HepG2 (cell line): ENCODE results near the gene CDC6. TPM values are rescaled to one million over a fixed set of nuclear protein-coding genes. Genes with fewer than 3 reads are reported as not detected.

Experiments used
- ZNF713 ChIP-seq: sonication (generic); formaldehyde crosslinking; IDR thresholded peaks from 2 replicates; pipeline ENCODE4 v1.4.0; 2020; ENCODE audit warnings: mild to moderate bottlenecking, missing genetic modification reagents
- polyA plus RNA-seq, 8 experiments: library from polyadenylated mRNA; depleted of rRNA in 3 of 8; stranded (reverse) in 7 of 8; unstranded in 1 of 8; fragments of >200 nt; fragmentation: Illumina TruSeq in 4 of 8; extraction: Trizol in 4 of 8; gene quantifications; 2 replicates each; pipeline versions ENCODE4 v1.2.1 to v1.2.3, GENCODE V29; 2011 to 2016; ENCODE audit warnings: low read depth in 4 of 8, missing spikeins in 1 of 8, mixed read lengths in 1 of 8; ENCODE audit not compliant: insufficient read depth in 1 of 8
- total RNA-seq, 5 experiments: library from RNA; depleted of rRNA; stranded (reverse); fragments of >200 nt; fragmentation: Illumina TruSeq; extraction: Trizol; gene quantifications; 2 replicates each; pipeline ENCODE4 v1.2.3, GENCODE V29; 2016; ENCODE audit warnings: low read depth in 1 of 5
- TF ChIP-seq, protein P1 (sequence below): sonication (generic); formaldehyde crosslinking; IDR thresholded peaks from 2 replicates; pipeline ENCODE4 v1.5.1; 2020; ENCODE audit warnings: mild to moderate bottlenecking, missing genetic modification reagents, moderate library complexity
- TF ChIP-seq, protein P2 (sequence below): sonication (generic); formaldehyde crosslinking; IDR thresholded peaks from 2 replicates; pipeline ENCODE4 v1.5.0; 2020; ENCODE audit warnings: mild to moderate bottlenecking, missing genetic modification reagents, borderline replicate concordance
- TF ChIP-seq, protein P3 (sequence below), 2 experiments: IDR thresholded peaks; 2 replicates each; pipeline ENCODE4 v1.6.1; 2011 to 2012; ENCODE audit warnings: low read length in 2 of 2, borderline replicate concordance in 1 of 2, low read depth in 1 of 2, mild to moderate bottlenecking in 1 of 2, moderate library complexity in 1 of 2
- TF ChIP-seq, protein P4 (sequence below): sonication (generic); formaldehyde crosslinking; IDR thresholded peaks from 2 replicates; pipeline ENCODE4 v1.4.0; 2020; ENCODE audit warnings: missing genetic modification reagents
- TF ChIP-seq, protein P5 (sequence below): sonication (generic); formaldehyde crosslinking; IDR thresholded peaks from 2 replicates; pipeline ENCODE4 v1.5.0; 2020; ENCODE audit warnings: missing genetic modification reagents
- TF ChIP-seq, protein P6 (sequence below): sonication (generic); formaldehyde crosslinking; IDR thresholded peaks from 2 replicates; pipeline ENCODE4 v1.8.1; 2023; ENCODE audit warnings: mild to moderate bottlenecking, missing genetic modification reagents
- TF ChIP-seq, protein P7 (sequence below): sonication (generic); formaldehyde crosslinking; conservative IDR thresholded peaks from 2 replicates; pipeline ENCODE4 v1.8.0; 2022; ENCODE audit warnings: mild to moderate bottlenecking, moderate library complexity, missing genetic modification reagents
- TF ChIP-seq, protein P8 (sequence below): sonication (generic); formaldehyde crosslinking; conservative IDR thresholded peaks from 2 replicates; pipeline ENCODE4 v1.4.0; 2020; ENCODE audit warnings: missing genetic modification reagents

Gene CDC6
- total and polyA plus RNA-seq, 2 of the 13 experiments (the other 11 are each of a cell fraction or from before 2014, with no cell fraction given): 17.4 to 114 TPM

DNA sequence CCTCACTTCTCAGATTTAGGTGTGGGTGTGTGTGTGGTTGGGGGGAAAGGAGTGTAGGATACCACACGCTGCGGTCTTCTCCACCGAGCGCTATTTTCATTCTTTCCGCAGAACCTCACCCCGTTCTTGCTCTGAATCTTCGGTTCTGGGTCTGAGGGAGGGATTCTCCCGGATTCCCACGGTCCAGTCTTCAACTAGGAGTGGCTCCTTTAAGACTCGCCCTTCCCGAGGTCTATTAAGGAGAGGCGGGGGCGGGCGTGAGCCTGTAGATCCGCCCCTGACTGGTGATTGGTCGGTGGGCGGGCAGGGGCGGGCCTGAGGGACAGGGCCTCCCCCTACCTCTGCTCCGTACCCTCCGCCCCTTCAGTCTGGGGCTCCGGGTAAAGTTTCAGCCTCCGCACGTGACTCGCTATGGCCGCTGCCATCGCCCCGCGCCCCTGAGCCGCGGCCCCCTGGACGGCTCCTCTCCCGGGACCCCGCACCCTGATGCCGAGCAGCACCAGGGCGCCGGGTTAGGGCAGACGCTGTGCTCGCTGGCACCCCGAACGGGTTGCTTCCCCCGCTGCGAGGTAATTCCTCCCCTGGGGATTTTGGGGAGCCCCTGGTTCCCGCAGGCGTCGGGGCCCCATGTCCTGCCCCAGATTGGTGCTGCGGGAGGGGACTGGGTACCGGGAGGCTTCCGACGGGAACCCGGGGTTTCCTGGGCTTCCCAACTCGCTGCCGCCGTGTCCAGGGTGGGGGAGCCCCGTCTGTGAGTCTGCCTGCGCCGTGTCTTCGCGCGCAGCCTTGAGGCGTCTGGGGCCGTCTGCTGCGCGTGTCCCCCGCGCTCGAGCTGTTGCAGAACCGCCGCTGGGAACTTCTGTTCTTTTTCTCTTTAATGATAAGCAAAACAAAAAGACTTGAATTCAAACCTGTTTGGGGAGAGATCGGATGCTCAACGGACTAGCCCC is 30.5 kb downstream of the CDC6 start (continued):
- TF ChIP-seq, protein P1, sequence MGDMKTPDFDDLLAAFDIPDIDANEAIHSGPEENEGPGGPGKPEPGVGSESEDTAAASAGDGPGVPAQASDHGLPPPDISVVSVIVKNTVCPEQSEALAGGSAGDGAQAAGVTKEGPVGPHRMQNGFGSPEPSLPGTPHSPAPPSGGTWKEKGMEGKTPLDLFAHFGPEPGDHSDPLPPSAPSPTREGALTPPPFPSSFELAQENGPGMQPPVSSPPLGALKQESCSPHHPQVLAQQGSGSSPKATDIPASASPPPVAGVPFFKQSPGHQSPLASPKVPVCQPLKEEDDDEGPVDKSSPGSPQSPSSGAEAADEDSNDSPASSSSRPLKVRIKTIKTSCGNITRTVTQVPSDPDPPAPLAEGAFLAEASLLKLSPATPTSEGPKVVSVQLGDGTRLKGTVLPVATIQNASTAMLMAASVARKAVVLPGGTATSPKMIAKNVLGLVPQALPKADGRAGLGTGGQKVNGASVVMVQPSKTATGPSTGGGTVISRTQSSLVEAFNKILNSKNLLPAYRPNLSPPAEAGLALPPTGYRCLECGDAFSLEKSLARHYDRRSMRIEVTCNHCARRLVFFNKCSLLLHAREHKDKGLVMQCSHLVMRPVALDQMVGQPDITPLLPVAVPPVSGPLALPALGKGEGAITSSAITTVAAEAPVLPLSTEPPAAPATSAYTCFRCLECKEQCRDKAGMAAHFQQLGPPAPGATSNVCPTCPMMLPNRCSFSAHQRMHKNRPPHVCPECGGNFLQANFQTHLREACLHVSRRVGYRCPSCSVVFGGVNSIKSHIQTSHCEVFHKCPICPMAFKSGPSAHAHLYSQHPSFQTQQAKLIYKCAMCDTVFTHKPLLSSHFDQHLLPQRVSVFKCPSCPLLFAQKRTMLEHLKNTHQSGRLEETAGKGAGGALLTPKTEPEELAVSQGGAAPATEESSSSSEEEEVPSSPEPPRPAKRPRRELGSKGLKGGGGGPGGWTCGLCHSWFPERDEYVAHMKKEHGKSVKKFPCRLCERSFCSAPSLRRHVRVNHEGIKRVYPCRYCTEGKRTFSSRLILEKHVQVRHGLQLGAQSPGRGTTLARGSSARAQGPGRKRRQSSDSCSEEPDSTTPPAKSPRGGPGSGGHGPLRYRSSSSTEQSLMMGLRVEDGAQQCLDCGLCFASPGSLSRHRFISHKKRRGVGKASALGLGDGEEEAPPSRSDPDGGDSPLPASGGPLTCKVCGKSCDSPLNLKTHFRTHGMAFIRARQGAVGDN (CRISPR knock-in tag): peak; percentile 96
- TF ChIP-seq, protein P2, sequence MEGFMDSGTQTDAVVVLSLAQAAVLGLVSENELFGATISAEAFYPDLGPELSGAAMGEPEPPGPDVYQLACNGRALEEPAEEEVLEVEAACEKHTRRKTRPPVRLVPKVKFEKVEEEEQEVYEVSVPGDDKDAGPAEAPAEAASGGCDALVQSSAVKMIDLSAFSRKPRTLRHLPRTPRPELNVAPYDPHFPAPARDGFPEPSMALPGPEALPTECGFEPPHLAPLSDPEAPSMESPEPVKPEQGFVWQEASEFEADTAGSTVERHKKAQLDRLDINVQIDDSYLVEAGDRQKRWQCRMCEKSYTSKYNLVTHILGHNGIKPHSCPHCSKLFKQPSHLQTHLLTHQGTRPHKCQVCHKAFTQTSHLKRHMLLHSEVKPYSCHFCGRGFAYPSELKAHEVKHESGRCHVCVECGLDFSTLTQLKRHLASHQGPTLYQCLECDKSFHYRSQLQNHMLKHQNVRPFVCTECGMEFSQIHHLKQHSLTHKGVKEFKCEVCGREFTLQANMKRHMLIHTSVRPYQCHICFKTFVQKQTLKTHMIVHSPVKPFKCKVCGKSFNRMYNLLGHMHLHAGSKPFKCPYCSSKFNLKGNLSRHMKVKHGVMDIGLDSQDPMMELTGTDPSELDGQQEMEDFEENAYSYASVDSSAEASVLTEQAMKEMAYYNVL: 0 out of 2 replicates have a peak, but pooled peaks have one; percentile 47
- TF ChIP-seq, protein P3, sequence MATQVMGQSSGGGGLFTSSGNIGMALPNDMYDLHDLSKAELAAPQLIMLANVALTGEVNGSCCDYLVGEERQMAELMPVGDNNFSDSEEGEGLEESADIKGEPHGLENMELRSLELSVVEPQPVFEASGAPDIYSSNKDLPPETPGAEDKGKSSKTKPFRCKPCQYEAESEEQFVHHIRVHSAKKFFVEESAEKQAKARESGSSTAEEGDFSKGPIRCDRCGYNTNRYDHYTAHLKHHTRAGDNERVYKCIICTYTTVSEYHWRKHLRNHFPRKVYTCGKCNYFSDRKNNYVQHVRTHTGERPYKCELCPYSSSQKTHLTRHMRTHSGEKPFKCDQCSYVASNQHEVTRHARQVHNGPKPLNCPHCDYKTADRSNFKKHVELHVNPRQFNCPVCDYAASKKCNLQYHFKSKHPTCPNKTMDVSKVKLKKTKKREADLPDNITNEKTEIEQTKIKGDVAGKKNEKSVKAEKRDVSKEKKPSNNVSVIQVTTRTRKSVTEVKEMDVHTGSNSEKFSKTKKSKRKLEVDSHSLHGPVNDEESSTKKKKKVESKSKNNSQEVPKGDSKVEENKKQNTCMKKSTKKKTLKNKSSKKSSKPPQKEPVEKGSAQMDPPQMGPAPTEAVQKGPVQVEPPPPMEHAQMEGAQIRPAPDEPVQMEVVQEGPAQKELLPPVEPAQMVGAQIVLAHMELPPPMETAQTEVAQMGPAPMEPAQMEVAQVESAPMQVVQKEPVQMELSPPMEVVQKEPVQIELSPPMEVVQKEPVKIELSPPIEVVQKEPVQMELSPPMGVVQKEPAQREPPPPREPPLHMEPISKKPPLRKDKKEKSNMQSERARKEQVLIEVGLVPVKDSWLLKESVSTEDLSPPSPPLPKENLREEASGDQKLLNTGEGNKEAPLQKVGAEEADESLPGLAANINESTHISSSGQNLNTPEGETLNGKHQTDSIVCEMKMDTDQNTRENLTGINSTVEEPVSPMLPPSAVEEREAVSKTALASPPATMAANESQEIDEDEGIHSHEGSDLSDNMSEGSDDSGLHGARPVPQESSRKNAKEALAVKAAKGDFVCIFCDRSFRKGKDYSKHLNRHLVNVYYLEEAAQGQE (IDR thresholded peaks at IDR 0.05; ENCODE audit: borderline replicate concordance in 1 of 2, low read depth in 1 of 2, low read length in 2 of 2): no peak
- TF ChIP-seq, protein P4, sequence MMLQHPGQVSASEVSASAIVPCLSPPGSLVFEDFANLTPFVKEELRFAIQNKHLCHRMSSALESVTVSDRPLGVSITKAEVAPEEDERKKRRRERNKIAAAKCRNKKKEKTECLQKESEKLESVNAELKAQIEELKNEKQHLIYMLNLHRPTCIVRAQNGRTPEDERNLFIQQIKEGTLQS: no peak
- TF ChIP-seq, protein P5, sequence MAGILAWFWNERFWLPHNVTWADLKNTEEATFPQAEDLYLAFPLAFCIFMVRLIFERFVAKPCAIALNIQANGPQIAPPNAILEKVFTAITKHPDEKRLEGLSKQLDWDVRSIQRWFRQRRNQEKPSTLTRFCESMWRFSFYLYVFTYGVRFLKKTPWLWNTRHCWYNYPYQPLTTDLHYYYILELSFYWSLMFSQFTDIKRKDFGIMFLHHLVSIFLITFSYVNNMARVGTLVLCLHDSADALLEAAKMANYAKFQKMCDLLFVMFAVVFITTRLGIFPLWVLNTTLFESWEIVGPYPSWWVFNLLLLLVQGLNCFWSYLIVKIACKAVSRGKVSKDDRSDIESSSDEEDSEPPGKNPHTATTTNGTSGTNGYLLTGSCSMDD: no peak; the same call in 1 of the 2 replicates
- TF ChIP-seq, protein P6, sequence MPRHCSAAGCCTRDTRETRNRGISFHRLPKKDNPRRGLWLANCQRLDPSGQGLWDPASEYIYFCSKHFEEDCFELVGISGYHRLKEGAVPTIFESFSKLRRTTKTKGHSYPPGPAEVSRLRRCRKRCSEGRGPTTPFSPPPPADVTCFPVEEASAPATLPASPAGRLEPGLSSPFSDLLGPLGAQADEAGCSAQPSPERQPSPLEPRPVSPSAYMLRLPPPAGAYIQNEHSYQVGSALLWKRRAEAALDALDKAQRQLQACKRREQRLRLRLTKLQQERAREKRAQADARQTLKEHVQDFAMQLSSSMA (CRISPR knock-in tag): peak; percentile 70; the same call in 1 of the 2 replicates
- TF ChIP-seq, protein P7, sequence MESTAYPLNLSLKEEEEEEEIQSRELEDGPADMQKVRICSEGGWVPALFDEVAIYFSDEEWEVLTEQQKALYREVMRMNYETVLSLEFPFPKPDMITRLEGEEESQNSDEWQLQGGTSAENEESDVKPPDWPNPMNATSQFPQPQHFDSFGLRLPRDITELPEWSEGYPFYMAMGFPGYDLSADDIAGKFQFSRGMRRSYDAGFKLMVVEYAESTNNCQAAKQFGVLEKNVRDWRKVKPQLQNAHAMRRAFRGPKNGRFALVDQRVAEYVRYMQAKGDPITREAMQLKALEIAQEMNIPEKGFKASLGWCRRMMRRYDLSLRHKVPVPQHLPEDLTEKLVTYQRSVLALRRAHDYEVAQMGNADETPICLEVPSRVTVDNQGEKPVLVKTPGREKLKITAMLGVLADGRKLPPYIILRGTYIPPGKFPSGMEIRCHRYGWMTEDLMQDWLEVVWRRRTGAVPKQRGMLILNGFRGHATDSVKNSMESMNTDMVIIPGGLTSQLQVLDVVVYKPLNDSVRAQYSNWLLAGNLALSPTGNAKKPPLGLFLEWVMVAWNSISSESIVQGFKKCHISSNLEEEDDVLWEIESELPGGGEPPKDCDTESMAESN (CRISPR knock-in tag): peak; percentile 66; the same call in 1 of the 2 replicates
- TF ChIP-seq, protein P8, sequence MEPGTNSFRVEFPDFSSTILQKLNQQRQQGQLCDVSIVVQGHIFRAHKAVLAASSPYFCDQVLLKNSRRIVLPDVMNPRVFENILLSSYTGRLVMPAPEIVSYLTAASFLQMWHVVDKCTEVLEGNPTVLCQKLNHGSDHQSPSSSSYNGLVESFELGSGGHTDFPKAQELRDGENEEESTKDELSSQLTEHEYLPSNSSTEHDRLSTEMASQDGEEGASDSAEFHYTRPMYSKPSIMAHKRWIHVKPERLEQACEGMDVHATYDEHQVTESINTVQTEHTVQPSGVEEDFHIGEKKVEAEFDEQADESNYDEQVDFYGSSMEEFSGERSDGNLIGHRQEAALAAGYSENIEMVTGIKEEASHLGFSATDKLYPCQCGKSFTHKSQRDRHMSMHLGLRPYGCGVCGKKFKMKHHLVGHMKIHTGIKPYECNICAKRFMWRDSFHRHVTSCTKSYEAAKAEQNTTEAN (CRISPR knock-in tag): no peak; the same call in 1 of the 2 replicates
- 0 out of 2 replicates have a peak, but pooled peaks have one; percentile 43 for TF ChIP-seq ZNF713
